ENCODE measurements around the gene RIN3.

Gene RIN3

DNA sequence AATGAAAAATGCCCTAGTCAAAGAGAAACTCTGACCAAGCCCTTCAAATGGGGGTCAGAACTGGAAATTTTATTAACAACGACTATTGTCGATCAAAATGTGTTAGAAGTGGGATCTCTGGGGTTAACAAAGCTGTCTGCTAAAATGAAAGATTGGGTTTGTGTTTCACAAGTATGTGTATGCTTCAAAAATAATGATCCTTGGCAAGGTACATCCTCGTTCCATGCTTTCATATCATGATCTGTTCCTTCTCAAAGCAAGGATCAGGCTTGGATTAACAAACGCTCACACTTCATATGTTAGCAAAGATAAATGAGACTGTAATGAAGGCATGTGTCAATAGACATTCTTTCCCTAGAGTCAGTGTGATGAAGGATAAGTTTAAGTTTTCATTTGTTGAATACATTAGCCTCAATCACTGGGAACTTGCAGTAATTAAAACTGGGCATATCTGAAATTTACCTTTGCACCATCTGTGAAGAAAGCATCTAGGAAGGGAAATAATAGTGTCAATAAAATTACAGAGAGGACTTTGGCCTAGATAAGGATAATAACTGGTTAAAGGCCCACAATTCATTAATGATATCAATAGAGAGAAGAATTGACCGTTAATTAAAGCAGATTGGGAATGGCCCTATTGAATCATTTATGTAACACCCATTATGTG is 91.8 kb downstream of the RIN3 start:
- TF ChIP-seq, protein P1, sequence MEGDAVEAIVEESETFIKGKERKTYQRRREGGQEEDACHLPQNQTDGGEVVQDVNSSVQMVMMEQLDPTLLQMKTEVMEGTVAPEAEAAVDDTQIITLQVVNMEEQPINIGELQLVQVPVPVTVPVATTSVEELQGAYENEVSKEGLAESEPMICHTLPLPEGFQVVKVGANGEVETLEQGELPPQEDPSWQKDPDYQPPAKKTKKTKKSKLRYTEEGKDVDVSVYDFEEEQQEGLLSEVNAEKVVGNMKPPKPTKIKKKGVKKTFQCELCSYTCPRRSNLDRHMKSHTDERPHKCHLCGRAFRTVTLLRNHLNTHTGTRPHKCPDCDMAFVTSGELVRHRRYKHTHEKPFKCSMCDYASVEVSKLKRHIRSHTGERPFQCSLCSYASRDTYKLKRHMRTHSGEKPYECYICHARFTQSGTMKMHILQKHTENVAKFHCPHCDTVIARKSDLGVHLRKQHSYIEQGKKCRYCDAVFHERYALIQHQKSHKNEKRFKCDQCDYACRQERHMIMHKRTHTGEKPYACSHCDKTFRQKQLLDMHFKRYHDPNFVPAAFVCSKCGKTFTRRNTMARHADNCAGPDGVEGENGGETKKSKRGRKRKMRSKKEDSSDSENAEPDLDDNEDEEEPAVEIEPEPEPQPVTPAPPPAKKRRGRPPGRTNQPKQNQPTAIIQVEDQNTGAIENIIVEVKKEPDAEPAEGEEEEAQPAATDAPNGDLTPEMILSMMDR (IDR thresholded peaks at IDR 0.05; ENCODE audit: extremely low read depth, missing control alignments) = no peak
- no peak for DNase-seq (ENCODE audit: low spot score)

DNA sequence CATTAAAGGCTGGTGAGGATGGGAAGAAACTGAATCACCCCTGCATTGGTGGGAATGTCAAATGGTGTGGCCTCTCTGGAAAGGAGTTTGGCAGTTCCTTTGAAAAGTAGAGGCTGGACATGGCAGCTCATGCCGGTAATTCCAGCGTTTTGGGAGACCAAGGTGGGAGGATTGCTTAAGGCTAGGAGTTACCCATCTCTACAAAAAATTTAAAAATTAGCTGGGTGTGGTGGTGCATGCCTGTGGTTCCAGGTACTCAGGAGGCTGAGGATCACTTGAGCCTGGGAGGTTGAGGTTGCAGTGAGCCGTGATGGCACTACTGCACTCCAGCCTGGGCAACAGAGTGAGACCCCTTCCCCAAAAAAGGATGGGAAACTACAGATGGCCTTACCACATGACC is 93.7 kb downstream of the RIN3 start:
- TF ChIP-seq, protein P1 (IDR thresholded peaks at IDR 0.05; ENCODE audit: extremely low read depth, missing control alignments) = no peak

DNA sequence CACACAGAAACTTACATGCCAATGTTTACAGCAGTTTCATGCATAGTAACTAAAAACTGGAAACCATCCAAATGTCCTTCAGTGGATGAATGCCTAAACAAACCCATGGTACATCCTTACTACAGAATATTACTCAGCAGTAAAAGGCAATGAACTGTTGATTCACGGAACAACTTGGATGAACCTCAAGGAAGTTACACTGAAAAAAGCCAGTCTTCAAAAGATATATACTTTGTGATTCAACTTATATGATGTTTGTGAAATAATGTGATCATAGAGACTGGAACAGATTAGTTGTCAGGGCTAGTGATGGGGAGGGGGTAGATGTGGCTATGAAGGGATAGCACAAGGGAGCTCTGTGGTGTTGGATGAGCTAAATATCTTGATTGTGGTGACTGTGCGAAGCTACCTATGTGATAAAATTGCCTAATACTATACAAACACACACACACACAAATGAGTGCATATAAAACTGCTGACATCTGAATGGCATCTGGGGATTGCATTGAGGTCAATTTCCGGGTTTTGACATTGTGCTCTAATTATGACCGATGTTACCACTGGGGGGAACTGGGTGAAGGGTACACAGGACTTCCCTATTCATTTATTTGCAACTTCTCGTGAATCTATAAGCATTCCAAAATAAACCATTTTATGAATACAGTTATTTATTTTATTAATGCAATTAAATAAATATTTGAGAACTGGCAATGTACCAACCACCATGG is 94.3 kb downstream of the RIN3 start:
- TF ChIP-seq, protein P1 (IDR thresholded peaks at IDR 0.05; ENCODE audit: extremely low read depth, missing control alignments) = no peak

More for the DNA sequence above, 93.7 kb downstream of the RIN3 start:
- no peak for DNase-seq (ENCODE audit: low spot score)

DNA sequence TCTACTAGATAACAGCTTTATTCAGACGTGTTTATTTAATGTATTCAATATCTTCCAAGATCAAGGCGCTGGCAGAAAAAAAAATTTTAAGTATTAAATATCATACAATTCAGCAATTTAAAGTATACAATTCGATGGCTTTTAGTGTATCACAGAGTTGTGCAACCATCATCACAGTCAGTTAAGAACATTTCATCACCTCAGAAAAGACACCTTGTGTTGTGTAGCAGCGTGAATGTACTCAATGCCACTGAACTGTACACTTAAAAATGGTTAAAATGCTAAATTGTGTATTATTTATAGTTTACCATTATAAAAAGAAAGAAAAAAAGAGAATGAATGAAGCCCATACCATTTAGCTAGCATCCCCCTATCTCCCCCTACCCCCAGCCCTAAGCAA is 96.4 kb downstream of the RIN3 start:
- TF ChIP-seq, protein P1 (IDR thresholded peaks at IDR 0.05; ENCODE audit: extremely low read depth, missing control alignments) = no peak
- no peak for DNase-seq (ENCODE audit: low spot score)

More for the DNA sequence above, 94.3 kb downstream of the RIN3 start:
- no peak for DNase-seq (ENCODE audit: low spot score)

DNA sequence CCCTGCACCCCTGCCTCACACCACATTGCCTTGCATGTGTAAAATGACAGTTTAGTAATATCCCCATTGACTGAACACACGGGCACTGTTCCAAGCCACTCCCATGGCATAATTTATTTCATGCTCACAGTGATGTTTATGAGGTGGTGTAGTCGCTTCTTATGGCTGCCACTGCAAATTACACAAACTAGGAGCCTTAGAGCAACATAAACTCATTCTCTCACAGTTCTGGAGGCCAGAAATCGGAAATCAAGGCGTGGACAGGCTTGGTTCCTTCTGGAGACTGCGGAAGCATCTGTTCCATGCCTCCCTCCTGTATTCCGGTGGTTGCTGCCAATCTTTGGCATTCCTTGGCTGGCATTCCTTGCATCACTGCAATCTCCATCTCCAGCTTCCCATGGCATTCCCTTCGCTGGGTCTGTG is 97.3 kb downstream of the RIN3 start:
- DNase-seq (ENCODE audit: low spot score) = no peak
- TF ChIP-seq, protein P1 (IDR thresholded peaks at IDR 0.05; ENCODE audit: extremely low read depth, missing control alignments) = no peak

DNA sequence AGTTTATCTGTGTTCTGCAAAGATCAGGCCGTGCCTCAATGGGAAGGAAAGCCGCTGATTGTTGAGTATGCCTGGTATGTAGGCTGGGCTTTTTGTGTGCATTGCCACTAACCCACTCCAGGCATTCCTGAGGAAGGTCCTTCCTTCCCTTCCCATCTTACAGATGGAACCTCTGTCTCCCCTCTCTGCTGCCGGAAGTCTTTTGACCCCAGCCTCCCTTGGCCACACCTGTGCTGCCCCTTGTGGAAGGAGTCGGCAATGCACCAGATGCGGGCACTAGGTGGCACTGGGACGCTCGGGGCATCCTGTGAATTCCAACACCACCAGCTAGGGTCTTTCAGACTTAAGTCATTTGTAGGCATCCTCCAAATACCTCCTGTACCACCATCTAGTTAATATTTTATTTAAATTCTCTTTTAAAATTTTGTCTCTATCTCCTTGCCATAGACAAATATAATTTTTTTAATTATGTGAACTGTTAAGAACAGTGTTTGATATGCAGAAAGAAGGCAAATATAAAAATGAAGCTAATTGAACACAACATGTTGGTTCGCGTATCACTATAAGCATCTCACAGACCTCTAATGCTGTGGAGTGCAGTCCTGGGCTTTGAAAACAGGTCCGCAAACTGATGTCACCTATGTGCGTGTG is 99.6 kb downstream of the RIN3 start:
- DNase-seq (ENCODE audit: low spot score) = peak; percentile 45
- TF ChIP-seq, protein P1 (IDR thresholded peaks at IDR 0.05; ENCODE audit: extremely low read depth, missing control alignments) = peak; percentile 84
